OCI-LY3 (cell line): ENCODE results near the gene CEMIP.

Source experiments
- H2AFZ ChIP-seq: fragments of 200-600, 300-600 bp; shearing (Covaris generic); 2 replicates; pipeline ENCODE4 v1.6.0; 2014; ENCODE audit warnings: antibody characterized with exemption, low read depth, low read length
- H3K27ac ChIP-seq: fragments of 200-600, 300-600 bp; sonication (generic); 2 replicates; pipeline ENCODE4 v1.5.1; 2014; ENCODE audit warnings: mild to moderate bottlenecking, low read length, moderate library complexity, mixed read lengths
- H3K27me3 ChIP-seq: fragments of 200-600, 300-600 bp; sonication (generic); 2 replicates; pipeline ENCODE4 v1.6.1; 2014; ENCODE audit warnings: low read depth, low read length, mixed read lengths
- H3K36me3 ChIP-seq: fragments of 200-600, 300-600 bp; sonication (generic); replicated peaks from 2 replicates; pipeline ENCODE3; 2014; ENCODE audit warnings: low read depth, low read length, mixed read lengths
- H3K4me1 ChIP-seq: fragments of 300-600, 200-600 bp; sonication (generic); 2 replicates; pipeline ENCODE4 v1.6.1; 2014; ENCODE audit warnings: low read length, mixed read lengths
- H3K4me2 ChIP-seq: fragments of 200-600, 300-600 bp; sonication (generic); 2 replicates; pipeline ENCODE4 v1.6.1; 2014; ENCODE audit warnings: low read length, mixed read lengths
- H3K4me3 ChIP-seq: fragments of 300-600, 200-600 bp; sonication (generic); 2 replicates; pipeline ENCODE4 v1.5.1; 2014; ENCODE audit warnings: antibody characterized with exemption, mild to moderate bottlenecking, low read length, moderate library complexity
- H3K79me2 ChIP-seq: fragments of 300-600, 200-600 bp; shearing (Covaris generic); 2 replicates; pipeline ENCODE4 v1.6.1; 2014; ENCODE audit warnings: mild to moderate bottlenecking, low read length, mixed read lengths
- H3K9ac ChIP-seq: fragments of 300-600, 200-600 bp; shearing (Covaris generic); 2 replicates; pipeline ENCODE4 v1.6.0; 2014; ENCODE audit warnings: mild to moderate bottlenecking, low read length, moderate library complexity
- H3K9me3 ChIP-seq: fragments of 200-600, 300-600 bp; shearing (Covaris generic); 2 replicates; pipeline ENCODE4 v1.6.1; 2014; ENCODE audit warnings: low read length, mixed read lengths; ENCODE audit not compliant: insufficient read depth
- H4K20me1 ChIP-seq: fragments of 200-600, 300-600 bp; sonication (generic); 2 replicates; pipeline ENCODE4 v1.6.1; 2016; ENCODE audit warnings: low read length, mixed read lengths; ENCODE audit not compliant: insufficient read depth
- EZH2phosphoT487 ChIP-seq: fragments of 200-600 bp; shearing (Covaris generic); IDR thresholded peaks from 2 replicates; pipeline ENCODE4 v1.6.1; 2018; ENCODE audit warnings: antibody characterized with exemption, mixed run types, low read depth
- TF ChIP-seq, protein P1 (sequence below): fragments of 200-600, 300-600 bp; sonication (generic); IDR thresholded peaks from 2 replicates; pipeline ENCODE4 v1.5.1; 2014; ENCODE audit warnings: antibody characterized with exemption, low read length, low read depth

Gene CEMIP

DNA sequence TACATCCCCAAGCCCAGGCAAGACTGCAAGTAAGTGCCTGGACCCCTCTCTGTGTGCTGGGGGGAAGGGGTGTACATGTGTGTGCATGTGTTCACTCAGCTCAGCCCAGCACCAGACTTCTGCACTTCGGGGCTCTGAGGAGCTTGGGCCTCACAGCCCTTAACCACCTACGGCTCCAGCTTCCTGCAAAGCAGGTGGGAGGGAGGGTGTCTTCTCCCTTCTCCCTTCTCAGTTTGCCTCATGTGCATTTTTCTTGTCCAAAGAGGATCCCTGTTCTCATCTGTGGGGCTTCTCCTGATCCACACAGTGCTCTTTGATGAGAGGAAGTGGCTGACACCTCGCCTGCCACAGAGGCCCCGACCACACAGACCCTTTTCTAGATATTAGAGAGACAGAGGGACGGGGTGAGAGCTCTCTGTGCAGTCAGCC is 141.1 kb downstream of the CEMIP start:
- Histone ChIP-seq H3K36me3 (no peaks in the 10 kb centered on the region), H3K4me2 (no peak overlapping the region), H3K9me3 (no peaks in the 10 kb centered on the region), H2AFZ (no peak overlapping the region), H3K27ac (no peak overlapping the region), H3K4me3 (no peak overlapping the region), H3K9ac (no peak overlapping the region), H4K20me1 (no peaks in the 10 kb centered on the region), H3K4me1 (no peaks in the 10 kb centered on the region), H3K79me2 (no peaks in the 10 kb centered on the region), H3K27me3 (no peaks in the 10 kb centered on the region)
- TF ChIP-seq, protein P1, sequence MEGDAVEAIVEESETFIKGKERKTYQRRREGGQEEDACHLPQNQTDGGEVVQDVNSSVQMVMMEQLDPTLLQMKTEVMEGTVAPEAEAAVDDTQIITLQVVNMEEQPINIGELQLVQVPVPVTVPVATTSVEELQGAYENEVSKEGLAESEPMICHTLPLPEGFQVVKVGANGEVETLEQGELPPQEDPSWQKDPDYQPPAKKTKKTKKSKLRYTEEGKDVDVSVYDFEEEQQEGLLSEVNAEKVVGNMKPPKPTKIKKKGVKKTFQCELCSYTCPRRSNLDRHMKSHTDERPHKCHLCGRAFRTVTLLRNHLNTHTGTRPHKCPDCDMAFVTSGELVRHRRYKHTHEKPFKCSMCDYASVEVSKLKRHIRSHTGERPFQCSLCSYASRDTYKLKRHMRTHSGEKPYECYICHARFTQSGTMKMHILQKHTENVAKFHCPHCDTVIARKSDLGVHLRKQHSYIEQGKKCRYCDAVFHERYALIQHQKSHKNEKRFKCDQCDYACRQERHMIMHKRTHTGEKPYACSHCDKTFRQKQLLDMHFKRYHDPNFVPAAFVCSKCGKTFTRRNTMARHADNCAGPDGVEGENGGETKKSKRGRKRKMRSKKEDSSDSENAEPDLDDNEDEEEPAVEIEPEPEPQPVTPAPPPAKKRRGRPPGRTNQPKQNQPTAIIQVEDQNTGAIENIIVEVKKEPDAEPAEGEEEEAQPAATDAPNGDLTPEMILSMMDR: no peak
- TF ChIP-seq EZH2phosphoT487: no peak

DNA sequence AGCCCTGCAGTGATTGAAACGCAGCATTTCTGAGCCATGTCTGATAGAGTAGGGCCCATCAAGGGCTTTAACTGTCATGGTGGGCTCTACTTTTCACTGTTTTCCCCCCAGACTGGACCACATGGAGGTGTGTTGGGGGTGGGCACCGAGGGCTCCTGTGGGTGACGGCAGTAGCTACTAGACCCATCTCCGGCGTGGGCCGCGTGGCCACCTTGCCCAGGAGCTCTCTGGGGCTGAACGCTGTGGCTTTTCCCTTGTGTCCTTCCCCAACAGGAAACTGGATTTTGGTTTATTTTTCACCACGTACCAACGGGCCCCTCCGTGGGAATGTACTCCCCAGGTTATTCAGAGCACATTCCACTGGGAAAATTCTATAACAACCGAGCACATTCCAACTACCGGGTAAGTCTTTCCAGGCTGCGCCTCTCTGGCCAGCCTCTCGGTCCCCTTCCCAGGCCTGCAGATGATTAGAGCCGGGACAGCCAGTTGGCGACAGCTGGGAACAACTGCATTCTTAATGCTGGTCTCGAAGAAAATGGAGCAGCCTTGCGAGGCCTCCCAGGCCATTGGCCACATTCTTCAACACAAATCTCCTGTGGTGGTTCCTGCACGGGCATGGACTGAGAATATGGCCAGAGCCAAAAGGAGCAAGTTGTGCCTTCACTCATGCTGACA is 142.7 kb downstream of the CEMIP start:
- Histone ChIP-seq H3K9me3 (no peaks in the 10 kb centered on the region), H3K27ac (no peak overlapping the region), H3K4me1 (no peaks in the 10 kb centered on the region), H3K36me3 (no peaks in the 10 kb centered on the region), H3K4me2 (no peak overlapping the region), H3K79me2 (no peaks in the 10 kb centered on the region), H3K4me3 (no peak overlapping the region), H2AFZ (no peak overlapping the region), H3K9ac (no peak overlapping the region), H4K20me1 (no peaks in the 10 kb centered on the region), H3K27me3 (no peaks in the 10 kb centered on the region)
- TF ChIP-seq, protein P1: no peak
- TF ChIP-seq EZH2phosphoT487: no peak

DNA sequence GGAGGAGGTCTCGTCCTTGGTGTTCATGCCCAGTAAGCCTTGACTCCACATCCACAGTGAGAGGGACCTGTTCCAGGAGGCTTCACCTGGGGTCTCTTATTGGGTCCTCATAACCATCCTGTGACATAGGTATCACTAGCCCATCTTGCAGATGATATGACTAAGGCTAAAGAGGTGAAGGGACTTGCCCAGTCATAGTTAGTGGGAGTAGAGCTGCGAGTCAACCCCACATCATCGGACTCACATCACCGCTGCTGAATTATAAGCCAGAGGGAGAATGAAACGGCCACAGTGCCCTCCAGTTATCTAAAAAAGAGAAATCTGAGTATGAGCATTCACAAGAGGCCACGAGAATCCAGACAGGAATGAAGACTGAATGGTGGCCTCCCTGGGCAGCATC is 144.5 kb downstream of the CEMIP start:
- Histone ChIP-seq H3K27me3 (no peaks in the 10 kb centered on the region), H2AFZ (no peak overlapping the region), H3K79me2 (no peaks in the 10 kb centered on the region), H3K4me2 (no peak overlapping the region), H3K4me1 (no peaks in the 10 kb centered on the region), H3K27ac (no peak overlapping the region), H4K20me1 (no peaks in the 10 kb centered on the region), H3K36me3 (no peaks in the 10 kb centered on the region), H3K9ac (no peak overlapping the region), H3K4me3 (no peak overlapping the region), H3K9me3 (no peaks in the 10 kb centered on the region)
- TF ChIP-seq, protein P1: no peak
- no peak for TF ChIP-seq EZH2phosphoT487

DNA sequence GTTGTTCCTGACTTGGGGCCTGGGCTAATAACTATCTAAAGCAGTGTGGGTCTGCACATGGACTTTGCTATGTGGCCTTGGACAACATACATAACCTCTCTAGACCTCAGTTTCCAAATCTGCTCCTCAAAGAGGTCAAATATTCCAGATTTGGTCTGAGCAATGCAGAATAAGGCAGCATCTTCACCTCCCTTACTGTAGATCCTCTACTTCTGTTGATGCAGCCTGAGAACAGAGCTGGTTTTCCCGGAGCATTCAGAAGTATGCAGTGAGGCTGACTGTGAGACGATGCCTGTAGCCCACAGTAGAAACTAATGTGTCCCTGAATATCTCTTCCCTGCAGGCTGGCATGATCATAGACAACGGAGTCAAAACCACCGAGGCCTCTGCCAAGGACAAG is 145.1 kb downstream of the CEMIP start:
- no peak for TF ChIP-seq EZH2phosphoT487
- TF ChIP-seq, protein P1: no peak
- H3K4me2 ChIP-seq: no peak overlapping the region
- no peaks in the 10 kb centered on the region for H3K27me3 ChIP-seq
- no peak overlapping the region for H3K27ac ChIP-seq
- H3K9me3 ChIP-seq: no peaks in the 10 kb centered on the region
- H3K4me1 ChIP-seq: no peaks in the 10 kb centered on the region
- no peaks in the 10 kb centered on the region for H3K79me2 ChIP-seq
- no peak overlapping the region for H2AFZ ChIP-seq
- H3K4me3 ChIP-seq: no peak overlapping the region
- no peaks in the 10 kb centered on the region for H4K20me1 ChIP-seq
- H3K9ac ChIP-seq: no peak overlapping the region
- no peaks in the 10 kb centered on the region for H3K36me3 ChIP-seq
